A673 (cell line): ENCODE results near the gene CCSER1. TPM values are rescaled to one million over a fixed set of nuclear protein-coding genes. Genes with fewer than 3 reads are reported as not detected.

Experiments used
- BruUV-seq: library from RNA; stranded (reverse); fragments of 400-500 nt; replicated peaks from 2 replicates; lab custom pipeline; 2021; lab: Mats Ljungman, UMichigan
- CTCF ChIA-PET: fragments of 300-600 bp; sonication (Branson Sonifier 250); formaldehyde crosslinking; loops from one replicate; lab custom pipeline; 2022; ENCODE audit warnings: antibody characterized with exemption; lab: Charles Lee
- POLR2A ChIA-PET: fragments of 300-600 bp; sonication (Branson Sonifier 250); formaldehyde crosslinking; loops from one replicate; lab custom pipeline; 2022; ENCODE audit warnings: antibody characterized with exemption; ENCODE audit not compliant: low non-redundant PET; lab: Charles Lee
- DNase-seq: peaks from one replicate; pipeline ENCODE4 v3.0.0-alpha.2; 2015; ENCODE audit warnings: low spot score
- H3K27ac ChIP-seq: fragments of 200-600 bp; sonication (generic); 2 replicates; pipeline ENCODE4 v1.5.1; 2016; ENCODE audit warnings: mixed run types, low read depth, mild to moderate bottlenecking, mixed read lengths, antibody characterized with exemption, low read length; ENCODE audit not compliant: poor library complexity, severe bottlenecking
- H3K27me3 ChIP-seq: fragments of 200-600 bp; sonication (generic); replicated peaks from 2 replicates; pipeline ENCODE4 v1.6.1; 2017; ENCODE audit warnings: mixed run types, low read depth, mild to moderate bottlenecking, mixed read lengths, antibody characterized with exemption, low read length; ENCODE audit not compliant: insufficient read depth, poor library complexity
- H3K36me3 ChIP-seq: fragments of 200-600 bp; sonication (generic); 2 replicates; pipeline ENCODE4 v1.6.1; 2016; ENCODE audit warnings: mixed run types, mild to moderate bottlenecking, mixed read lengths, antibody characterized with exemption, low read length; ENCODE audit not compliant: insufficient read depth, poor library complexity, severe bottlenecking
- H3K4me1 ChIP-seq: fragments of 200-600 bp; sonication (generic); 2 replicates; pipeline ENCODE4 v1.6.1; 2017; ENCODE audit warnings: mixed run types, mild to moderate bottlenecking, mixed read lengths, antibody characterized with exemption, low read length; ENCODE audit not compliant: insufficient read depth, poor library complexity, severe bottlenecking
- H3K4me3 ChIP-seq: fragments of 200-600 bp; sonication (generic); 2 replicates; pipeline ENCODE4 v1.5.1; 2016; ENCODE audit warnings: low read depth, mixed run types, mild to moderate bottlenecking, mixed read lengths, low read length; ENCODE audit not compliant: poor library complexity, severe bottlenecking
- H3K9me3 ChIP-seq: fragments of 200-600 bp; sonication (generic); 2 replicates; pipeline ENCODE4 v1.6.1; 2016; ENCODE audit warnings: mixed run types, low read depth, mild to moderate bottlenecking, mixed read lengths, antibody characterized with exemption, low read length; ENCODE audit not compliant: poor library complexity, severe bottlenecking
- CTCF ChIP-seq: fragments of 300-800, 200-600 bp; sonication (generic); conservative IDR thresholded peaks from 2 replicates; pipeline ENCODE4 v1.5.1; 2017; ENCODE audit warnings: low read depth, mild to moderate bottlenecking, antibody characterized with exemption, low read length, moderate library complexity, mixed read lengths
- EZH2 ChIP-seq: fragments of 200-600 bp; sonication (generic); IDR thresholded peaks from 2 replicates; pipeline ENCODE4 v1.6.1; 2017; ENCODE audit warnings: borderline replicate concordance, low read depth, mild to moderate bottlenecking, mixed read lengths, antibody characterized with exemption, low read length; ENCODE audit not compliant: poor library complexity, severe bottlenecking
- intact Hi-C: fragments of 100-400 bp; cut with micrococcal nuclease; formaldehyde crosslinking; loops from one replicate; pipeline ENCODE4 v1.10.0; 2022; ENCODE audit not compliant: unreplicated experiment
- total RNA-seq: library from RNA; stranded (reverse); gene quantifications from 2 replicates; pipeline ENCODE4 v1.2.3, GENCODE V29; 2021

CCSER1 gene
- total RNA-seq, 1 experiment from 2014 or later, result not detected

- BruUV-seq, result no TSS peak
- H3K27me3 ChIP-seq, result no peaks in the 10 kb centered on the region
- ChIA-PET CTCF (no interaction called here), POLR2A (no interaction called here)
- H3K4me1 ChIP-seq, result no peaks in the 10 kb centered on the region
- TF ChIP-seq CTCF (no peak), EZH2 (no peak)
- H3K9me3 ChIP-seq, result no peaks in the 10 kb centered on the region
- H3K27ac ChIP-seq, result no peak overlapping the region
- no peak for DNase-seq
- H3K36me3 ChIP-seq, result no peaks in the 10 kb centered on the region
- H3K4me3 ChIP-seq, result no peak overlapping the region
- intact Hi-C loops, result no loop called here
Observed at GRCh38 chr4:90280954-90281353, 153.8 kb downstream of the CCSER1 start.

- no peak overlapping the region for H3K27ac ChIP-seq
- H3K36me3 ChIP-seq, result no peaks in the 10 kb centered on the region
- POLR2A ChIA-PET, result no interaction called here
- no peaks in the 10 kb centered on the region for H3K4me1 ChIP-seq
- no peaks in the 10 kb centered on the region for H3K9me3 ChIP-seq
- intact Hi-C loops, result no loop called here
- no peak overlapping the region for H3K4me3 ChIP-seq
- no peak for TF ChIP-seq EZH2
- no peak for TF ChIP-seq CTCF
- no peaks in the 10 kb centered on the region for H3K27me3 ChIP-seq
- BruUV-seq, result no TSS peak
- DNase-seq, result no peak
- CTCF ChIA-PET, result no interaction called here
Observed at GRCh38 chr4:90281541-90282355, 154.6 kb downstream of the CCSER1 start.

- DNase-seq, result no peak
- no peak overlapping the region for H3K27ac ChIP-seq
- ChIA-PET CTCF (no interaction called here), POLR2A (no interaction called here)
- H3K27me3 ChIP-seq, result no peaks in the 10 kb centered on the region
- no TSS peak for BruUV-seq
- H3K9me3 ChIP-seq, result no peaks in the 10 kb centered on the region
- H3K36me3 ChIP-seq, result no peaks in the 10 kb centered on the region
- H3K4me1 ChIP-seq, result no peaks in the 10 kb centered on the region
- intact Hi-C loops, result loop anchor here (5.0 to 10.0 kb wide), 3 partner anchors 166 to 336 kb away; partner anchors contain the start of gene CCSER1
- H3K4me3 ChIP-seq, result no peak overlapping the region
- TF ChIP-seq EZH2, result no peak
- no peak for TF ChIP-seq CTCF
Observed at GRCh38 chr4:90290345-90290744, 163.2 kb downstream of the CCSER1 start.
